A673 (cell line): Measurements from ENCODE around the gene TRAPPC12.

ENCODE experiments used
- EZH2 ChIP-seq: fragments of 200-600 bp; sonication (generic); IDR thresholded peaks from 2 replicates; pipeline ENCODE4 v1.6.1; 2017; ENCODE audit warnings: borderline replicate concordance, low read depth, mild to moderate bottlenecking, mixed read lengths, antibody characterized with exemption, low read length; ENCODE audit not compliant: poor library complexity, severe bottlenecking
- TF ChIP-seq, protein P1 (sequence below): fragments of 300-800, 200-600 bp; sonication (generic); conservative IDR thresholded peaks from 2 replicates; pipeline ENCODE4 v1.5.1; 2017; ENCODE audit warnings: low read depth, mild to moderate bottlenecking, antibody characterized with exemption, low read length, moderate library complexity, mixed read lengths

DNA sequence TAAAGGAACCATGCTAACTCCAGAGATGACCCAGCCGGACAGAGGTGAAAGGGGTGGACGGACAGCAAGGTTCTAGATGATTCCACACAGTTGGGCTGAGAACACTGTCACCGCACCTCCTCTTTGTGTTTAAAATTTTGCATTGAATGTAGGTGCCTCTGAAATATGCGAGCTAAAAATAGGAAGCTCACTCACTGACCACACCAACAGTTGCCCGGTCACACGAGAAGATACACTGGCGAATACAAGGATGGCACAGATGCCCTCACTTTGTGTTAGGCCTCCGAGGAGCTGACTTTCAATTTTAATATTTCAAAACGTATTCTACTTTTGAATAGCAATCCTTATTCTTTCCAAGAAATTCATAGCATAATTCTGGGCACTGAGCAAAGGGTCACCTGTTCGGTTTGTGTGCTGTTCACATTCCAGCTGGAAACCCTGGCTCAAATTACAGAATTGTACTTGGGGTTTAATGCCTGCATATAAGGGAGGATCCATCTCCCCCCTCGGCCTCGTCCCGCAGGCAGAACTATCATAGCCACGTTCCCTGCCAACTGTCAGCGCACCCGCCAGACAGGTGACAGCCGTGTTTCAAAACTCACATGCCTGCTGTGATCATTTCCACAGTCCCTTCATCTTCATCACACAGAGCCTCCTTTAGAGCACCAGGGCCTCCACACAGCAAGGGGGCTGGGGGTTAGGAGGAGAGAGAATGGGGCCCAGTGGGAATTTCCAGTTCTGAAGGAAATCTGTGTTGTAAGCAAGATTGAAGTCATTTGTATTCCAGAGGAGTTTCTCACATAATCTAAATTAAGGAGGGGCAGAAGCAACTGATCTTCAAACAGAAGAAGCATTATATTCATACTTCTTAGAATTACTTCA lies 91.6 kb downstream of the TRAPPC12 start:
- TF ChIP-seq, protein P1, sequence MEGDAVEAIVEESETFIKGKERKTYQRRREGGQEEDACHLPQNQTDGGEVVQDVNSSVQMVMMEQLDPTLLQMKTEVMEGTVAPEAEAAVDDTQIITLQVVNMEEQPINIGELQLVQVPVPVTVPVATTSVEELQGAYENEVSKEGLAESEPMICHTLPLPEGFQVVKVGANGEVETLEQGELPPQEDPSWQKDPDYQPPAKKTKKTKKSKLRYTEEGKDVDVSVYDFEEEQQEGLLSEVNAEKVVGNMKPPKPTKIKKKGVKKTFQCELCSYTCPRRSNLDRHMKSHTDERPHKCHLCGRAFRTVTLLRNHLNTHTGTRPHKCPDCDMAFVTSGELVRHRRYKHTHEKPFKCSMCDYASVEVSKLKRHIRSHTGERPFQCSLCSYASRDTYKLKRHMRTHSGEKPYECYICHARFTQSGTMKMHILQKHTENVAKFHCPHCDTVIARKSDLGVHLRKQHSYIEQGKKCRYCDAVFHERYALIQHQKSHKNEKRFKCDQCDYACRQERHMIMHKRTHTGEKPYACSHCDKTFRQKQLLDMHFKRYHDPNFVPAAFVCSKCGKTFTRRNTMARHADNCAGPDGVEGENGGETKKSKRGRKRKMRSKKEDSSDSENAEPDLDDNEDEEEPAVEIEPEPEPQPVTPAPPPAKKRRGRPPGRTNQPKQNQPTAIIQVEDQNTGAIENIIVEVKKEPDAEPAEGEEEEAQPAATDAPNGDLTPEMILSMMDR = no peak
- TF ChIP-seq EZH2 = no peak
